Measurements from ENCODE around the gene STMP1.

- TF ChIP-seq CTCF (IDR thresholded peaks at IDR 0.05; ENCODE audit: low read depth, low read length, poor library complexity, severe bottlenecking) (no peak), EZH2phosphoT487 (IDR thresholded peaks at IDR 0.05; ENCODE audit: borderline replicate concordance, low read length) (no peak)
These were observed 17.6 kb upstream of the STMP1 start for GRCh38 chr7:135644729-135645128.

Measured in DOHH2 (cell line).